IPS-15b (cell line): Measurements from ENCODE around the gene TM4SF20.

Source experiments
- H3K27me3 ChIP-seq: one replicate; pipeline ENCODE4 v1.6.1; 2013; ENCODE audit warnings: low read length; ENCODE audit not compliant: control insufficient read depth, insufficient read depth
- H3K36me3 ChIP-seq: one replicate; pipeline ENCODE4 v1.6.1; 2013; ENCODE audit warnings: low read length; ENCODE audit not compliant: control insufficient read depth, insufficient read depth
- H3K4me1 ChIP-seq: one replicate; pipeline ENCODE4 v1.6.1; 2013; ENCODE audit warnings: mild to moderate bottlenecking, low read length; ENCODE audit not compliant: control insufficient read depth, insufficient read depth
- H3K4me3 ChIP-seq: one replicate; pipeline ENCODE4 v1.5.1; 2013; ENCODE audit warnings: low read depth, low read length
- H3K9ac ChIP-seq: one replicate; pipeline ENCODE4 v1.6.1; 2013; ENCODE audit warnings: low read depth, mild to moderate bottlenecking, low read length
- H3K9me3 ChIP-seq: one replicate; pipeline ENCODE4 v1.6.1; 2013; ENCODE audit warnings: mild to moderate bottlenecking, low read length; ENCODE audit not compliant: control insufficient read depth, insufficient read depth

The TM4SF20 gene

DNA sequence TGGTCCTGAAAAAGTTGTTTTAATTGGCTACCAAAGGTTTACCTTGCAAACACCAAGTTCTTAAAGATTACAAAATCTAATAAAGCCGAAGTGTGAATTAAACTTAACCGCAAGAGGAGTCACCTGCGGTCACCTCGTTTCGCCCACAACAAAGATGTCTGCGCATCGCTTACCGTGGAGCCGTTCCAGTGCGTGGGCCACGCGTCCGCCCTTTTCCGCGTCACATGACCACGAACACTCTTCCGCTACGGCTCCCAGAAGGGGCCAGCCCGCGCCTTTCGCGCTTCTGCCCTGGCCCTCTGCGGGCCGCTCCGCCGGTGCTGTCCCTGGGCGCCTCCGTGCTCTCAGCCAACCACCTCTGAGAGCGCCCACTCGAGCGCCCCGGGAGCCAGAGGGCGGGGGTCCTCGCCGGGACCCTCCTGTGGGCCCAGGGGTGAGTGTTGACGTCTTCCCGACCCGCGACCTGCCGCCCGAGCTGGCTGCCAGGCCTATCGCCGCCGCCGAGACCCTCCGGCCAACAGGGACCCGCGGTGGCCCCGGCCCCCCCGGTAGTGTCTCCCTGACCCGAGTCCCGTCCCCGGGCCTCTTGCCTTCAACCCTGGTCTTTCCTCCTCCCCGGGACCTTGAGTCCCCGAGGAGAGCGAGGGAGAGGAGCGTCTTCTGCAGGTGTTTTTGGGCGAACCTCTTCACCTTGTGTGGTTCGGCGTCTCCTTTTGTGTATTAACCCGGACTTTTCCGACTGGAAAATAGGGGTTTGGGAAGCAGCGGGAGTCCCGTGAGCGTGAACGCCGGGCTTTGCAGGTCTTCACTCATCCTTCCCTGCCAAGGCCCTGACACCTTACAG lies 53.9 kb downstream of the TM4SF20 start, which contains the start of gene MFF:
TSS of gene MFF (plus strand) at position 257 of the 844 bp plus-strand sequence. CDS start 5,415 bp downstream, outside the sequence.
- H3K4me3 ChIP-seq = peak within 1 kb of the TSS; percentile 88
- H3K9ac ChIP-seq = peak within 1 kb of the TSS; percentile 50
- no peaks in the 10 kb centered on the region for H3K9me3 ChIP-seq
- H3K4me1 ChIP-seq = peaks cover 20% of the 10 kb centered on the region
- H3K36me3 ChIP-seq = no peaks in the 10 kb centered on the region
- no peaks in the 10 kb centered on the region for H3K27me3 ChIP-seq

DNA sequence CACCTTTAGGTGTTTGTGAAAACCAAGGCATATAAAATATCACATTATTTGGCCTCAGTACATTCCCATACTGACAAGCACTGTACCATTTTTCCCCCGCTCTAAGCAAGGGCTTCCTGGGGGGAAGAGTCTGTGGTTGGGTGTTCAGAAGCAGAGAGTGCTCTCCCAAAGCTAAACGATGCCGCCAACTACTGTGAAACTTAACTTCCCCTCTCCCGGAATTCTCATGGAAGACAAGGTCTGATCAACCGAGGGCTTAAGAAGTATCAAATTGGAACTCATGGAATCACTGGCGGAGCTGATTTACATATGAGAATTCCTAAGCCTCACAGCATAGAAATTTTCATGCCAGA lies 54.5 kb downstream of the TM4SF20 start:
- H3K4me3 ChIP-seq = peak overlapping the region; percentile 88
- no peaks in the 10 kb centered on the region for H3K9me3 ChIP-seq
- H3K27me3 ChIP-seq = no peaks in the 10 kb centered on the region
- no peaks in the 10 kb centered on the region for H3K36me3 ChIP-seq
- peaks cover 16% of the 10 kb centered on the region for H3K4me1 ChIP-seq
- H3K9ac ChIP-seq = peak overlapping the region; percentile 50

DNA sequence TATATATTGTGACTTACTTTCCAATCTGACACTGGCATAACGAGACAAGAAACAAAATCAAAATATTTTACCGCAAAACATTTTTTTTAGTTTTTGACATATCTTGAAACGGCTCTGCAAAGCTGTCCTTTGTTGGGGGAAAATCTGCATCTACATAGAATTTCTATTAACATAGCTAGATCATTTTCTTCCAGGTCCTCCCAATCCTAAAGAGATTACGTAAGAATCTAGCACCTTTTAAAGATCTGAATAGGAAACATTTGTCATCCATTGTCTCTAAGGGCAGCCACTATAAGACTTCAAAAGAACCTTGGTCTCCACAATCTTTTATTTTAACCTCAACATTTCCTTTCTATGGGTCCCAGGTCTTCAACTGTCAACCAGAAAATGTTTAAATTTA lies 55.3 kb downstream of the TM4SF20 start:
- Histone ChIP-seq H3K4me3 (no peak overlapping the region), H3K27me3 (no peaks in the 10 kb centered on the region), H3K36me3 (no peaks in the 10 kb centered on the region), H3K9me3 (no peaks in the 10 kb centered on the region), H3K9ac (no peak overlapping the region), H3K4me1 (peaks cover 11% of the 10 kb centered on the region)

DNA sequence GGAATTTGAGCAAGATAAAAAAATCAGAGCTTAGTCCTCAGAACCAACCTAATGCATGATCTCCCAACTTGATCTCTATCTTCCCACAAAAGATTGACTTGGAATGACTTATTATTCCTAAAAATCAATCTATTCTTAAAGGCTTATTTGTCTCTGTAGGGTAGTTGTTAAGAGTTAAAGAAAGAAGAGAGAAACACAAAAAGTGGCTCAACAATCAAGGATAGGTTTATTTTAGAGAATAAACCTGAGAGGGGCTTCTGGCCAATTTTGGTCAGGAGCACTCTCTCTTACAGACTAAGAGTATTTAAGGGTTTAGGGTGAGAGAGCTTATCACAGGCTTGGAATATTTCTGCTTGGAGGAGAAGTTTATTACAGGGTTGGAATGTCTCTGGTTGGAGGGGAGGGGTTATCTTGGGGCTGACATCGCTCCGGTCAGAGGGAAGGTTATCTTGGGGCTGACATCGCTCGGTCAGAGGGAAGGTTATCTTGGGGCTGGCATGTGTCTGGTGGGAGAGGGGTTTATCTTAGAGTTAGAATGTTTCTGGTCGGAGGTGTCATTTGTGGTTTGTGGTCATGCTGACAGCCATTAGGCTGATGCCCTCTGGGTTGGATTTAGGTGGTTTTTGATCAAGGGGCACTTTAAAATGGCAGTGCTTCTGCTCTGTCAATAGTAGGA lies 56.4 kb downstream of the TM4SF20 start:
- Histone ChIP-seq H3K36me3 (no peaks in the 10 kb centered on the region), H3K9ac (no peak overlapping the region), H3K4me3 (no peak overlapping the region), H3K4me1 (peaks cover 5% of the 10 kb centered on the region), H3K27me3 (no peaks in the 10 kb centered on the region), H3K9me3 (peaks cover 3% of the 10 kb centered on the region)

DNA sequence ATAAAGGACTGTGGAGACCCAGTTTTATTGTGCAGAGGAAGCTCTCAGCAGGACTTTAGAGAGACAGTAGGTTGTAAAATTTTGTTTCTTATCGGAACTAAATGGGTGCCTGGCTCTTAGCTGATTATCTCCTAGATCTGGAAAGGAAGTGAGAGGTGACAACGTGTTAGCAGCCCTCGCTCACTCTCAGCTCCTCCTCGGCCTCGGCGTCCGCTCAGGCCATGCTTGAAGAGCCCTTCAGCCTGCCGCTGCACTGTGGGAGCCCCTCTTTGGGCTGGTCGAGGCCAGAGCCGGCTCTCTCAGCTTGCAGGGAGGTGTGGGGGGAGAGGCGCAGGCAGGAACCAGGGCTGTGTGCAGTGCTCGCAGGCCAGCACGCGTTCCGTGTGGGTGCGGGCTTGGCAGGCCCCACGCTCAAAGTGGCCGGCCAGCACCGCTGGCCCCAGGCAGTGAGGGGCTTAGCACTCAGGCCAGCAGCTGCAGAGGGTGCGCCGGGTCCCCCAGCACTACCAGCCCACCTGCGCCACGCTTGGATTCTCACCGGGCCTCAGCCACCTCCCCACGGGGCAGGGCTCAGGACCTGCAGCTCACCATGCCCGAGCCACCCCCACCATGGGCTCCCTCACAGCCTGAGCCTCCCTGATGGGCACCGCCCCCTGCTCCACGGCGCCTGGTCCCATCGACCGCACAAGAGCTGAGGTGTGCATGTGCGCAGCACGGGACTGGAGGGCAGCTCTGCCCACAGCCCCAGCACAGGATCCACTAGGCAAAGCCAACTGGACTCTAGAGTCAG lies 58.6 kb downstream of the TM4SF20 start:
- Histone ChIP-seq H3K4me3 (no peak overlapping the region), H3K4me1 (no peaks in the 10 kb centered on the region), H3K9ac (no peak overlapping the region), H3K36me3 (no peaks in the 10 kb centered on the region), H3K9me3 (peaks cover 3% of the 10 kb centered on the region), H3K27me3 (no peaks in the 10 kb centered on the region)

DNA sequence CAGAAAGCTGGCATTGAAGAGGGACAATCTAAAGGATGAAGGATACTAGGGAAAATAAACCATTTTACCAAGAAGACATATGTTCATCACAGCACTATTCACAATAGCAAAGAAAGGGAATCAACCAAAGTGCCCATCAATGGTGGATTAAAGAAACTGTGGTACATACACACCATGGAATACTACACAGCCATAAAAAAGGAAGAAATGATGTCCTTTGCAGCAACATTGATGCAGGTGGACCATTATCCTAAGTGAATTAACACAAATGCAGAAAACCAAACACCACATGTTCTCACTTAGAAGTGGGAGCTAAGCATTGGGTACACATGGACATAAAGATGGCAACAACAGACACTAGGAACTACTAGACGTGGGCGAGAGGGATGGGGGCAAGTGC lies 61.3 kb downstream of the TM4SF20 start:
- Histone ChIP-seq H3K4me1 (no peaks in the 10 kb centered on the region), H3K36me3 (no peaks in the 10 kb centered on the region), H3K4me3 (no peak overlapping the region), H3K27me3 (no peaks in the 10 kb centered on the region), H3K9ac (no peak overlapping the region), H3K9me3 (peaks cover 3% of the 10 kb centered on the region)

DNA sequence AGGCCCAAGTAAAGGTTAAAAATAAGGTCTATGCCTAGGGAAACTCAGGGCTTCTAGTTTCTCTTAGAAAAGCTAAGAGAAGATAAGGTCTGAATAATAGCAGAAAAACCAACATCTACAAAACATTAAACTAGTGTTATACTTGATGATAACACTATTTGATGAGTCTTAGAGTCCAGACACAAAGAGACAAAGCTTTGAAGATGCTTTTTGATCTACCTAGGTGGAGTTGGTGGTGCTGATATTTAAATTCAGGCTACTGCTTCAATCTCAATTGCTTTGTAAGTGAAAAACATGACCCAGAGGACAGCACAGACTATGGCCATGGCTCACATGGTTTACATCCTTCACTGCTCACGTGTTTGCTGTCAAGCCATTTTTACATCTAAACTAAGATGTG lies 65.8 kb downstream of the TM4SF20 start:
- H3K4me3 ChIP-seq = no peak overlapping the region
- H3K9me3 ChIP-seq = peaks cover 3% of the 10 kb centered on the region
- H3K4me1 ChIP-seq = no peaks in the 10 kb centered on the region
- H3K36me3 ChIP-seq = no peaks in the 10 kb centered on the region
- no peaks in the 10 kb centered on the region for H3K27me3 ChIP-seq
- no peak overlapping the region for H3K9ac ChIP-seq

DNA sequence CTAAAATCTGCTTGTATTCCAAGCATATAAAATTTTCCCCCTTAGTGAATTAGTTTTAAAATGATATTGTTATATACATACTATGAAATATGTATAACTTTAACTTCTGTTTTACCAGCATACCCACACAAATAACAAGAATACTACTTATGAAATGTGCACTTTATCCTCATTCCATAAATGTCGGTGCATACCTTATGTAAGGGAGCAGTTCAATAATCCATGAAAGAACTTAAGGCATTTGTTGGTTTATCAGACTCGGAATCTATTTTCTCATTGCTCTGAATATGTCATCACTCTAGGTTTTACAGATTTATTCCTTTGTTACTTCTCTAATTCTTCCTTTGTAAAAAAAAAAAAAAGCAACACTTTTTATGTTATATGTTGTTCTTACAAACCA lies 66.5 kb downstream of the TM4SF20 start:
- H3K4me1 ChIP-seq = no peaks in the 10 kb centered on the region
- no peaks in the 10 kb centered on the region for H3K27me3 ChIP-seq
- no peak overlapping the region for H3K4me3 ChIP-seq
- H3K9ac ChIP-seq = no peak overlapping the region
- no peaks in the 10 kb centered on the region for H3K9me3 ChIP-seq
- no peaks in the 10 kb centered on the region for H3K36me3 ChIP-seq
